GM12874 (cell line): ENCODE results near the gene AGBL1.

Source experiments
- CTCF ChIP-seq: IDR thresholded peaks from 2 replicates; pipeline ENCODE4 v1.5.1; 2011; ENCODE audit warnings: low read depth, mild to moderate bottlenecking, control low read depth, low read length, moderate library complexity; ENCODE audit not compliant: insufficient read depth

AGBL1 gene

GRCh38 chr15:86267892-86268291 lies 188.2 kb downstream of the AGBL1 start:
- no peak for TF ChIP-seq CTCF

GRCh38 chr15:86268558-86268957 lies 188.9 kb downstream of the AGBL1 start:
- no peak for TF ChIP-seq CTCF

GRCh38 chr15:86273309-86273708 lies 193.6 kb downstream of the AGBL1 start:
- no peak for TF ChIP-seq CTCF

- TF ChIP-seq CTCF = no peak
Observed at GRCh38 chr15:86275361-86275760, 195.7 kb downstream of the AGBL1 start.

- no peak for TF ChIP-seq CTCF
Observed at GRCh38 chr15:86278586-86278985, 198.9 kb downstream of the AGBL1 start.

- no peak for TF ChIP-seq CTCF
Observed at GRCh38 chr15:86284635-86285034, 205.0 kb downstream of the AGBL1 start.

- no peak for TF ChIP-seq CTCF
Observed at GRCh38 chr15:86295511-86295910, 215.8 kb downstream of the AGBL1 start.

GRCh38 chr15:86296769-86297168 lies 217.1 kb downstream of the AGBL1 start:
- TF ChIP-seq CTCF = no peak
